ENCODE measurements around the gene RAB11FIP2.
"Not testable (repeated sequence)": the region's sequence is repeated elsewhere in the genome, so short reads cannot be mapped to it uniquely, and the experiment has no call there.

The RAB11FIP2 gene

GRCh38 chr10:118046395-118047156, at the start of gene RAB11FIP2:
RAB11FIP2 (minus strand) TSS chr10:118046941; CDS start chr10:118046163, 778 bp downstream.
- Mint-ChIP-seq H3K4me3 (peak within 1 kb of the TSS; percentile 92 to 98 (median 96)), H3K4me1 (peaks cover 37% of the 10 kb centered on the region), H3K36me3 (ENCODE audit: low read depth) (no peaks in the 10 kb centered on the region), H3K27ac (peak within 1 kb of the TSS; percentile 83 to 96 (median 91)), H3K9me3 (no peaks in the 10 kb centered on the region), H3K27me3 (ENCODE audit: low read depth) (no peaks in the 10 kb centered on the region)
- peak; percentile 34 to 41 (median 39) for TF ChIP-seq CTCF (IDR thresholded peaks at IDR 0.05; ENCODE audit: unreplicated experiment in 3 of 3)

- TF ChIP-seq CTCF (IDR thresholded peaks at IDR 0.05; ENCODE audit: unreplicated experiment in 3 of 3), result no peak
- no peaks in the 10 kb centered on the region for H3K36me3 Mint-ChIP-seq (ENCODE audit: low read depth)
- peaks cover 2% of the 10 kb centered on the region for H3K4me1 Mint-ChIP-seq
- H3K27me3 Mint-ChIP-seq (ENCODE audit: low read depth), result no peaks in the 10 kb centered on the region
- H3K9me3 Mint-ChIP-seq, result no peaks in the 10 kb centered on the region
- H3K27ac Mint-ChIP-seq, result no peak overlapping the region
- no peak overlapping the region for H3K4me3 Mint-ChIP-seq
These were observed 49.3 kb upstream of the RAB11FIP2 start for GRCh38 chr10:118096022-118096421.

- no peak for TF ChIP-seq CTCF (IDR thresholded peaks at IDR 0.05; ENCODE audit: unreplicated experiment in 3 of 3)
- Mint-ChIP-seq H3K27ac (no peak overlapping the region), H3K36me3 (ENCODE audit: low read depth) (no peaks in the 10 kb centered on the region), H3K4me3 (no peak overlapping the region), H3K4me1 (no peaks in the 10 kb centered on the region), H3K27me3 (ENCODE audit: low read depth) (no peaks in the 10 kb centered on the region), H3K9me3 (no peaks in the 10 kb centered on the region)
These were observed 45.5 kb upstream of the RAB11FIP2 start for GRCh38 chr10:118092209-118092608.

GRCh38 chr10:118080817-118081216, 34.1 kb upstream of the RAB11FIP2 start:
- no peak for TF ChIP-seq CTCF (IDR thresholded peaks at IDR 0.05; ENCODE audit: unreplicated experiment in 3 of 3)

GRCh38 chr10:118076705-118077104, 30.0 kb upstream of the RAB11FIP2 start:
- peaks cover under 1% of the 10 kb centered on the region for H3K9me3 Mint-ChIP-seq
- peaks cover 9% of the 10 kb centered on the region for H3K4me1 Mint-ChIP-seq
- no peak for TF ChIP-seq CTCF (IDR thresholded peaks at IDR 0.05; ENCODE audit: unreplicated experiment in 3 of 3)
- H3K27ac Mint-ChIP-seq, result no peak overlapping the region
- no peaks in the 10 kb centered on the region for H3K27me3 Mint-ChIP-seq (ENCODE audit: low read depth)
- peaks cover 4% of the 10 kb centered on the region for H3K36me3 Mint-ChIP-seq (ENCODE audit: low read depth)
- H3K4me3 Mint-ChIP-seq, result no peak overlapping the region

More at GRCh38 chr10:118080817-118081216, 34.1 kb upstream of the RAB11FIP2 start:
- Mint-ChIP-seq H3K36me3 (ENCODE audit: low read depth) (peaks cover 9% of the 10 kb centered on the region), H3K9me3 (peaks cover 4% of the 10 kb centered on the region), H3K4me3 (no peak overlapping the region), H3K27me3 (ENCODE audit: low read depth) (no peaks in the 10 kb centered on the region), H3K4me1 (peaks cover 9% of the 10 kb centered on the region), H3K27ac (no peak overlapping the region)

GRCh38 chr10:118072840-118073239, 26.1 kb upstream of the RAB11FIP2 start:
- Mint-ChIP-seq H3K9me3 (peaks cover 6% of the 10 kb centered on the region), H3K27me3 (ENCODE audit: low read depth) (no peaks in the 10 kb centered on the region), H3K4me1 (peaks cover 14% of the 10 kb centered on the region), H3K4me3 (no peak overlapping the region), H3K27ac (no peak overlapping the region), H3K36me3 (ENCODE audit: low read depth) (peaks cover 4% of the 10 kb centered on the region)
- TF ChIP-seq CTCF (IDR thresholded peaks at IDR 0.05; ENCODE audit: unreplicated experiment in 3 of 3), result no peak

GRCh38 chr10:118067389-118067788, 20.6 kb upstream of the RAB11FIP2 start:
- not testable (repeated sequence) for H3K4me3 Mint-ChIP-seq

More at GRCh38 chr10:118067389-118067788, 20.6 kb upstream of the RAB11FIP2 start:
- H3K27me3 Mint-ChIP-seq (ENCODE audit: low read depth); H3K27ac Mint-ChIP-seq; H3K9me3 Mint-ChIP-seq; H3K36me3 Mint-ChIP-seq (ENCODE audit: low read depth): not testable (repeated sequence)
- H3K4me1 Mint-ChIP-seq, result peaks cover 13% of the 10 kb centered on the region

Data from nephron (organoid).